OCI-LY7 (cell line): ENCODE data around the gene GNLY. TPM values are rescaled to one million over a fixed set of nuclear protein-coding genes. Genes with fewer than 3 reads are reported as not detected.

Experiments
- BruUV-seq: library from RNA; stranded (reverse); fragments of 400-500 nt; replicated peaks from 2 replicates; lab custom pipeline; 2021; lab: Mats Ljungman, UMichigan
- CTCF ChIA-PET: fragments of 300-600 bp; sonication (Branson Sonifier 250); formaldehyde crosslinking; loops from one replicate; lab custom pipeline; 2022; ENCODE audit warnings: antibody characterized with exemption; ENCODE audit not compliant: unreplicated experiment; lab: Charles Lee
- POLR2A ChIA-PET: fragments of 300-600 bp; sonication (Branson Sonifier 250); formaldehyde crosslinking; loops from one replicate; lab custom pipeline; 2022; ENCODE audit warnings: antibody characterized with exemption; lab: Charles Lee
- DNase-seq: peaks from one replicate; pipeline ENCODE4 v3.0.0-alpha.2; 2015; ENCODE audit warnings: low spot score
- H2AFZ ChIP-seq: fragments of 200-600 bp; sonication (generic), shearing (Covaris generic); 2 replicates; pipeline ENCODE4 v1.6.1; 2014; ENCODE audit warnings: mild to moderate bottlenecking, antibody characterized with exemption, low read length, moderate library complexity
- H3K27ac ChIP-seq: fragments of 200-600 bp; sonication (generic); 2 replicates; pipeline ENCODE4 v1.5.1; 2014; ENCODE audit warnings: mixed run types, low read depth, mild to moderate bottlenecking, moderate library complexity, low read length, inconsistent platforms; ENCODE audit not compliant: poor library complexity, severe bottlenecking
- H3K36me3 ChIP-seq: fragments of 200-600 bp; sonication (generic); 2 replicates; pipeline ENCODE4 v1.6.1; 2014; ENCODE audit warnings: mild to moderate bottlenecking, antibody characterized with exemption, low read length, moderate library complexity, mixed read lengths; ENCODE audit not compliant: insufficient read depth
- H3K4me1 ChIP-seq: fragments of 200-600 bp; sonication (generic); 2 replicates; pipeline ENCODE4 v1.5.1; 2014; ENCODE audit warnings: mild to moderate bottlenecking, low read length; ENCODE audit not compliant: insufficient read depth, poor library complexity, severe bottlenecking
- H3K4me2 ChIP-seq: fragments of 200-600 bp; sonication (generic); 2 replicates; pipeline ENCODE4 v1.6.1; 2014; ENCODE audit warnings: mild to moderate bottlenecking, low read length
- H3K4me3 ChIP-seq: fragments of 200-600 bp; sonication (generic); 2 replicates; pipeline ENCODE4 v1.5.1; 2014; ENCODE audit warnings: mild to moderate bottlenecking, low read depth, low read length; ENCODE audit not compliant: poor library complexity, severe bottlenecking
- H3K79me2 ChIP-seq: fragments of 200-600 bp; sonication (generic); 2 replicates; pipeline ENCODE4 v1.6.1; 2016; ENCODE audit warnings: low read depth, mild to moderate bottlenecking, low read length, moderate library complexity, mixed read lengths; ENCODE audit not compliant: insufficient read depth
- H3K9me2 ChIP-seq: fragments of 200-600 bp; sonication (generic); 2 replicates; pipeline ENCODE4 v1.6.1; 2016; ENCODE audit warnings: mild to moderate bottlenecking, low read length, mixed read lengths; ENCODE audit not compliant: insufficient read depth
- H3K9me3 ChIP-seq: fragments of 200-600 bp; sonication (generic); 2 replicates; pipeline ENCODE4 v1.6.1; 2014; ENCODE audit warnings: mild to moderate bottlenecking, mixed run types, low read length, mixed read lengths
- H4K20me1 ChIP-seq: fragments of 200-600 bp; sonication (generic); 2 replicates; pipeline ENCODE4 v1.6.1; 2014; ENCODE audit warnings: mild to moderate bottlenecking, antibody characterized with exemption, low read length, moderate library complexity, mixed read lengths; ENCODE audit not compliant: insufficient read depth
- CTCF ChIP-seq: fragments of 200-600 bp; sonication (generic); conservative IDR thresholded peaks from 2 replicates; pipeline ENCODE4 v1.5.1; 2014; ENCODE audit warnings: mild to moderate bottlenecking, antibody characterized with exemption, low read length, moderate library complexity, mixed read lengths
- EZH2phosphoT487 ChIP-seq: fragments of 200-600 bp; sonication (generic); IDR thresholded peaks from 2 replicates; pipeline ENCODE4 v1.6.1; 2018; ENCODE audit warnings: low read depth, borderline replicate concordance, mild to moderate bottlenecking, mixed run types, antibody characterized with exemption, low read length, moderate library complexity, mixed read lengths
- intact Hi-C: fragments of 100-400 bp; cut with micrococcal nuclease; formaldehyde crosslinking; loops from one replicate; pipeline ENCODE4 v1.10.0; 2022; ENCODE audit not compliant: unreplicated experiment
- total RNA-seq, 2 experiments: library from RNA; depleted of rRNA in 1 of 2; stranded (reverse); fragments of >200 nt in 1 of 2; shearing (Covaris generic) in 1 of 2; gene quantifications; 2 replicates each; pipeline ENCODE4 v1.2.3, GENCODE V29; 2014 to 2022

The GNLY gene
- total RNA-seq, 2 experiments from 2014 or later, result not detected

DNA sequence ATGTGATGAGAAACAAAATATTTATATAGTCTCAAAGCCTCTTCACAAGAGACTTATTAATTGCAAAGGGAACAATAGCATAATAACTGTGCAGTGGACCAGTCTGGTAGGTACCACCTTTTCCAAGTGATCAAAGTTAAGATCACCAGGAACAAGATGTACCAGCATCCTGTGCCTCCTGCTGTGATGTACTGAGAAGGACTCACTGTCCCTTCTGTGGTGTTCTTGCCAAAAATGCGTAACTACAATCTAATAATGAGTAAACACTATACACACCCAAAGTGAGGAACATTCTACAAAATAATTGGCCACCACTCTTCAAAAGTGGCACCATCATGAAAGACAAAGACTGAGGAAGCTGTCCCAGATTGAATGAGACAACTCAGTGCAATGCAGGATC, 14.5 kb downstream of the GNLY start:
- no peak overlapping the region for H3K27ac ChIP-seq
- H3K9me3 ChIP-seq, result no peaks in the 10 kb centered on the region
- no peaks in the 10 kb centered on the region for H3K36me3 ChIP-seq
- POLR2A ChIA-PET, result no interaction called here
- intact Hi-C loops, result loop anchor here (5.0 kb wide), 1 partner anchor 71 kb away; no protein-coding TSS in a partner anchor
- no peaks in the 10 kb centered on the region for H4K20me1 ChIP-seq
- TF ChIP-seq EZH2phosphoT487, result no peak
- no peak for TF ChIP-seq CTCF
- no TSS peak for BruUV-seq
- CTCF ChIA-PET, result no interaction called here
- H2AFZ ChIP-seq, result no peak overlapping the region
- no peak overlapping the region for H3K4me3 ChIP-seq
- H3K4me1 ChIP-seq, result peaks cover 11% of the 10 kb centered on the region
- no peaks in the 10 kb centered on the region for H3K79me2 ChIP-seq
- no peaks in the 10 kb centered on the region for H3K9me2 ChIP-seq
- no peak overlapping the region for H3K4me2 ChIP-seq
- DNase-seq, result no peak

DNA sequence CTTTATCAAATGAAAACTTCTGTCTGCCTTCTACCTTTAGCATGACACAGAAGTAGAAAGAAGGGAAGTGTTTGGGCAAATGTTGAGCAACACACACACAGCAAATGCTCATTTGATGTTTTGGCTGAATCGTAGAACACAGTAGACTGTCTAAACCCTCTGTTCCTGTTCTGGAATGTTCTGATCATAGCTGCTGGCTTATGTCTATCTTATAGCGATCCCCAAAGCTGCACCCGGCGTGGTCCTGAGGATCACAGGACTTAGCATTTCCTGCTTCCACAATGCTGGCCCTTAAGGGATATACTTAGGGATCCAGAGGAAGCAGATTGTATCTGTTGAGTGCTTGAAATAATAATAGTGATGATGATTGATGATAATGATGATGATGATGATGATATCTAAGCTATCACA, 15.2 kb downstream of the GNLY start:
- TF ChIP-seq EZH2phosphoT487 (no peak), CTCF (no peak)

GRCh38 chr2:85710687-85711577, 16.8 kb downstream of the GNLY start:
- H3K4me3 ChIP-seq, result no peak overlapping the region
- no peaks in the 10 kb centered on the region for H3K79me2 ChIP-seq
- H3K9me2 ChIP-seq, result no peaks in the 10 kb centered on the region
- no peaks in the 10 kb centered on the region for H4K20me1 ChIP-seq
- DNase-seq, result no peak
- H2AFZ ChIP-seq, result no peak overlapping the region
- no peaks in the 10 kb centered on the region for H3K9me3 ChIP-seq
- ChIA-PET CTCF (no interaction called here), POLR2A (no interaction called here)
- no peaks in the 10 kb centered on the region for H3K4me1 ChIP-seq
- H3K27ac ChIP-seq, result no peak overlapping the region
- BruUV-seq, result no TSS peak
- TF ChIP-seq EZH2phosphoT487 (no peak), CTCF (no peak)
- no peaks in the 10 kb centered on the region for H3K36me3 ChIP-seq
- H3K4me2 ChIP-seq, result no peak overlapping the region
- intact Hi-C loops, result no loop called here

More for the DNA sequence above, 15.2 kb downstream of the GNLY start:
- POLR2A ChIA-PET, result interaction anchor here (0.5 kb wide), 1 partner anchor 194 kb away, joined by 3 read pairs; no protein-coding TSS in a partner anchor
- DNase-seq, result no peak
- Histone ChIP-seq H3K36me3 (no peaks in the 10 kb centered on the region), H3K4me3 (no peak overlapping the region), H3K9me2 (no peaks in the 10 kb centered on the region), H3K4me1 (peaks cover 11% of the 10 kb centered on the region), H3K9me3 (no peaks in the 10 kb centered on the region), H3K4me2 (no peak overlapping the region), H4K20me1 (no peaks in the 10 kb centered on the region), H2AFZ (no peak overlapping the region), H3K27ac (no peak overlapping the region), H3K79me2 (no peaks in the 10 kb centered on the region)
- CTCF ChIA-PET, result no interaction called here
- no TSS peak for BruUV-seq
- intact Hi-C loops, result loop anchor here (5.0 kb wide), 1 partner anchor 72 kb away; no protein-coding TSS in a partner anchor
